Bronchial epithelial cell (primary cell): ENCODE results near the gene ANKRD22. TPM values are rescaled to one million over a fixed set of nuclear protein-coding genes. Genes with fewer than 3 reads are reported as not detected.
A peak's percentile ranks its signal among the peaks of the same experiment; 100 is the strongest.

Experiments used
- DNase-seq: peaks from one replicate; pipeline ENCODE4 v3.0.0-alpha.2; 2010; ENCODE audit warnings: low read depth
- FAIRE-seq: peaks from 2 replicates; lab custom pipeline; 2011; peaks lifted over from hg19 to GRCh38; lab: Jason Lieb, UNC
- H3K27me3 ChIP-seq: 2 replicates; pipeline ENCODE4 v1.5.1; 2011; ENCODE audit warnings: low read length; ENCODE audit not compliant: control insufficient read depth, insufficient read depth
- H3K36me3 ChIP-seq: 2 replicates; pipeline ENCODE4 v1.5.1; 2011; ENCODE audit warnings: low read length; ENCODE audit not compliant: control insufficient read depth, insufficient read depth
- H3K4me3 ChIP-seq: 2 replicates; pipeline ENCODE4 v1.5.1; 2011; ENCODE audit warnings: mild to moderate bottlenecking, low read depth, low read length, control low read depth
- total RNA-seq: library from RNA; depleted of rRNA; stranded (reverse); fragments of >200 nt; gene quantifications from 2 replicates; pipeline ENCODE4 v1.2.1, GENCODE V29; 2014
- TF ChIP-seq, protein P1 (sequence below): IDR thresholded peaks from 2 replicates; pipeline ENCODE4 v1.5.1; 2011; ENCODE audit warnings: mild to moderate bottlenecking, moderate library complexity, low read length, control low read depth, inconsistent platforms; ENCODE audit not compliant: insufficient read depth, severe bottlenecking

The ANKRD22 gene
- total RNA-seq, 1 donor from 2014 or later = 5.3 TPM

DNA sequence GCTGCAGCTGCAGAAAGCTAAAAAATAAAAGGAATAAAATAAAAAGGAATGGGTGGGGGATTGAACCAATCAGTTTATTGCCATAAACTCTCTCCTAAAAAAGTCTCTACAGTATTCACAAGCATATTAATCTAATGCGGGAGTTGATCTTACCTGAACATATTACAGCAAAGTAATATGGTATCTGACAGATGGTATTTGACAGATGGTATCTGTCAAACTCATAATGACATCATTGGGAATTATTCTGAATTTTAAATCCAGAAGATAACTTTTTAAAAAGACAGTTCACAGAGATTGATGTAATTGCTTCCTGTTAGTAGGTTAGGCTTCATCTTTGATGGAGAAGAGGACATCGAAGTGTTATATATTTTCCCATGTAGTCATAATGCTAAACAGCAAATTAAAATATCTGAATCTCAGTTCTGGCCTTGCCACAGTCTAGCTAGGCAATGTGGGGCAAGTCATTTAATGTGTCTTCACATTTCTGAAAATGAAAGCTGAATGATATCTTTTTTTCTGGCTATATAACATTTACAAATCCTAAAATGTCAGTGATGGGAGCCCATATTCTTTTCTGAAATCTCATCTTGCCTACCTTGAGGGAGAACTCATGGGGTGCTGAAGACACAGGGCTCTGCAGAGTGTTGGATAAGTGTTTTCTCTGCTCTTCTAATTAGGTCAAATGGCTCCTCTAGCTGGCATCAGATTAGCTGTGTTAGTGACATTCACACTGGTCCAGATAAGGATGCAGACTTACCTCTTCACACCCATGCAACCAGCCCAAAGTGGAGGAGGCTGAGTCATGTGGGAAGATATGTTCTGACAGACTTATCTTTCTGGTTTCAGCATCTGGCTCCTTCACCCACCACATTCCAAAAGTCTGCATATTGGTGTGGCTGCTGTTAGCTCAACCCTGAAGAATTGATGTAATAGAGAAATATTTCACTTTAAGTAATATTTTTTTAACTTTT lies 51.2 kb downstream of the ANKRD22 start:
- H3K27me3 ChIP-seq = no peaks in the 10 kb centered on the region
- no peak overlapping the region for H3K4me3 ChIP-seq
- TF ChIP-seq, protein P1, sequence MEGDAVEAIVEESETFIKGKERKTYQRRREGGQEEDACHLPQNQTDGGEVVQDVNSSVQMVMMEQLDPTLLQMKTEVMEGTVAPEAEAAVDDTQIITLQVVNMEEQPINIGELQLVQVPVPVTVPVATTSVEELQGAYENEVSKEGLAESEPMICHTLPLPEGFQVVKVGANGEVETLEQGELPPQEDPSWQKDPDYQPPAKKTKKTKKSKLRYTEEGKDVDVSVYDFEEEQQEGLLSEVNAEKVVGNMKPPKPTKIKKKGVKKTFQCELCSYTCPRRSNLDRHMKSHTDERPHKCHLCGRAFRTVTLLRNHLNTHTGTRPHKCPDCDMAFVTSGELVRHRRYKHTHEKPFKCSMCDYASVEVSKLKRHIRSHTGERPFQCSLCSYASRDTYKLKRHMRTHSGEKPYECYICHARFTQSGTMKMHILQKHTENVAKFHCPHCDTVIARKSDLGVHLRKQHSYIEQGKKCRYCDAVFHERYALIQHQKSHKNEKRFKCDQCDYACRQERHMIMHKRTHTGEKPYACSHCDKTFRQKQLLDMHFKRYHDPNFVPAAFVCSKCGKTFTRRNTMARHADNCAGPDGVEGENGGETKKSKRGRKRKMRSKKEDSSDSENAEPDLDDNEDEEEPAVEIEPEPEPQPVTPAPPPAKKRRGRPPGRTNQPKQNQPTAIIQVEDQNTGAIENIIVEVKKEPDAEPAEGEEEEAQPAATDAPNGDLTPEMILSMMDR = no peak
- no peak for FAIRE-seq
- H3K36me3 ChIP-seq = no peaks in the 10 kb centered on the region
- peak; percentile 61 for DNase-seq

DNA sequence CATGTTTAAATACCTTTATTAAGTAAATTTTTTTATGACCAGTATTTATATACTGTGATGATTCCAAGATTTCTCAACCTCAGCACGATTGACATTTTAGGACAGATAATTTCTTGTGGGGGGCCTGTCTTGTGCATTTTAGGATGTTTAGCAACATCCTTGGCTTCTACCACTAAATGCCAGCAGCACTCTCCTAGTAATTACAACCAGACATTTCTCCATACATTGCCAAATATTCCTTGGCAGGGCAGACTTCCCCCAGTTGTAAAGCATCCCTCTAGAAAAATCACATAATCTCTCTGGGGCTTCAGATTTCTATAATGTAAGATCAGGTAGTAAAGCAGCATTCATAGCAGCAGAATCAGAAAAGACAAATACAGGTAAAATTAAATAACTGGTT lies 56.9 kb downstream of the ANKRD22 start:
- Histone ChIP-seq H3K27me3 (no peaks in the 10 kb centered on the region), H3K36me3 (no peaks in the 10 kb centered on the region), H3K4me3 (no peak overlapping the region)
- no peak for FAIRE-seq
- TF ChIP-seq, protein P1 = no peak
- DNase-seq = no peak

DNA sequence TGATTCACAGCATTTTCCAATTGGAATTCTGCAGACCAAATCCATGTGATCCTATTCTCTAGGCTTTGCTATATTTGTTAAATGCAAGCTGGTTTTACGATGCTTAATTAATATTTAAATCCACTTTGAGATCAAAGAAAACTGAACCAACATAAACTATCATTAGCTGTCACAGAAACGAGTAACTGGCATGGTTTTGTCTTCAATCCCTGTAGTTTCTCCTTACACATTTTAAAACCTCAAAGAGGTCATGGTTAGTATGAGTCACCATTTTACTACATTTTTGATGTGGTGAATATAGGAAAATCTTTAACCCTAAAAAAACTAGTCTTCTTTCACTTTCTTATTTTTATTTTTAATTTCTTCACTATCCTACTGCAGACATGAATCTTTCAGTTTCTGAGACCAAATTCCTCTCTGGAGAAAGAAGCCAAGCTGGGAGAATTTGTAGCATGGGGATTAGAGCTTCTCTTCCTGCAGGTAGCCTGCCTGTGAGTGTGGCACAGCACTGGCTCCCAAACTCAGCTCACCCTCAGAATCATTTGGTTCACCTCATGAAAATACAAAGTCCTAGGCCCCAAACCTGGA lies 57.8 kb downstream of the ANKRD22 start:
- H3K4me3 ChIP-seq = no peak overlapping the region
- TF ChIP-seq, protein P1 = no peak
- peak; percentile 40 for DNase-seq
- no peak for FAIRE-seq
- H3K36me3 ChIP-seq = no peaks in the 10 kb centered on the region
- H3K27me3 ChIP-seq = no peaks in the 10 kb centered on the region

DNA sequence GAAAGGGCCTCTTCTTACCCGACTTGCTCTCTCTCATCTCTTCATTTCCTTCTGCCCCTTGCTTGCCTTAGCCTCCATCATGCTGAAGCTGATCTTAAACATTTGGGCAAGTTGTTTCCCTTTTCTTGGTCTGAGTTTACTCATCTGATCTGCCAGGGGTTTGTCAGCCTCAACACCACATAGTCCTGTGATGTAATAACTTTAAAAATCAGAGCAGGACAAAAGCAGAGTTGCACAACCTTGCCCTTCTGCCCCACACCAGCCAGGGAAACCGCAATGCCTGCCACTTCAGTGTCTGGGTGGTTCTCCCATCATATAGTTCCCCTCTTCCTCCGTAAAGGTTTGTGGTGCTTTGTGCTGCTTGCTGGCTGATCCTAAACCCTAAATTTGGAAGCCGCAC lies 59.0 kb downstream of the ANKRD22 start:
- no peaks in the 10 kb centered on the region for H3K36me3 ChIP-seq
- TF ChIP-seq, protein P1 = no peak
- FAIRE-seq (no peak), DNase-seq (peak; percentile 41)
- H3K27me3 ChIP-seq = no peaks in the 10 kb centered on the region
- no peak overlapping the region for H3K4me3 ChIP-seq

DNA sequence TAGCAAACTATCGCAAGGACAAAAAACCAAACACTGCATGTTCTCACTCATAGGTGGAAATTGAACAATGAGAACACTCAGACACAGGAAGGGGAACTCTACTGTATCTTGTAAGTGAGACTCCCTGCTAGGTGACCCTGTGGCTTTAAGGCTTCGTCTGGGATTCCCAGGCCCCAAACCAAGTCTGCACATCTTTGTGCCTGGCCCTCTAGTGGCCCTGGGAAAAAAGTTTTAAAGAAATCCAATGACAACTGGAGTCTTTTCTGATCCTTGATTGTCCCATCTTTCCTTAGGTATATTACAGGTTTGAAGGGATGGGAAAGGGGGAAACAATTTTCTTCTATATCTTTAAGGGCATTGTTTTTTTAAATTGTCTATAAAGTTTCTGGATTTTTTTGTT lies 59.7 kb downstream of the ANKRD22 start:
- FAIRE-seq (no peak), DNase-seq (peak; percentile 15)
- TF ChIP-seq, protein P1 = peak; percentile 60
- H3K27me3 ChIP-seq = no peaks in the 10 kb centered on the region
- H3K4me3 ChIP-seq = no peak overlapping the region
- no peaks in the 10 kb centered on the region for H3K36me3 ChIP-seq
